NCI-H2196 (cell line): Measurements from ENCODE around the gene TXNRD1.
"Not testable (repeated sequence)": the region's sequence is repeated elsewhere in the genome, so short reads cannot be mapped to it uniquely, and the experiment has no call there.

Source experiments
- DNase-seq: peaks from one replicate; lab custom pipeline; 2025; ENCODE audit not compliant: unreplicated experiment; lab: John Stamatoyannopoulos, UW

TXNRD1 gene

DNA sequence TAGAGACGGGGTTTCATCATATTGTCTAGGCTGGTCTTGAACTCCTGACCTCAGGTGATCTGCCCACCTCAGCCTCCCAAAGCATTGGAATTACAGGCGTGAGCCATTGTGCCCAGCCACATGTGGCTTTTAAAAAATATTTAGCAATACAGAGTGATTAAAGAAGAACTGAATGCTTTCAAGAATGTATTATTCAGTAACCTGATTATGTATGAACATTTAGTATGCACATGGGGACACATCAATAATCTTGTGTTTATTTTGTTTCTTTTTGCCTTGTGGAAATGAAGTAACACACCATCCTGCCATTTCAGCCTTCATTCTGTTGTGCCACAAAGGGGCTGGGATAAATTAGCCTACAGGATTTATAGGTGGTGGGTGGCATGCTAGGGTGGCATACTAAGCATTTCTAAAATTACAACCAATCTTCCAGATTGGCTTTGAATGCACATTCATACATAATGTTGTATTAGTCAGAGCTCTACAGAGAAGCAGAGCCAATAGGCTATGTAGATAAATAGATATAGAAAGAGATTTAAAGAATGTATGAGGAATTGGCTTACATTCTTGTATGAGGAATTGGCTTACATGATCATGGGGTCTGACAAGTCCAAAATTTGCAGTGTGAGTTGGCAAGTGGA, 25.5 kb upstream of the TXNRD1 start:
- DNase-seq: no peak

DNA sequence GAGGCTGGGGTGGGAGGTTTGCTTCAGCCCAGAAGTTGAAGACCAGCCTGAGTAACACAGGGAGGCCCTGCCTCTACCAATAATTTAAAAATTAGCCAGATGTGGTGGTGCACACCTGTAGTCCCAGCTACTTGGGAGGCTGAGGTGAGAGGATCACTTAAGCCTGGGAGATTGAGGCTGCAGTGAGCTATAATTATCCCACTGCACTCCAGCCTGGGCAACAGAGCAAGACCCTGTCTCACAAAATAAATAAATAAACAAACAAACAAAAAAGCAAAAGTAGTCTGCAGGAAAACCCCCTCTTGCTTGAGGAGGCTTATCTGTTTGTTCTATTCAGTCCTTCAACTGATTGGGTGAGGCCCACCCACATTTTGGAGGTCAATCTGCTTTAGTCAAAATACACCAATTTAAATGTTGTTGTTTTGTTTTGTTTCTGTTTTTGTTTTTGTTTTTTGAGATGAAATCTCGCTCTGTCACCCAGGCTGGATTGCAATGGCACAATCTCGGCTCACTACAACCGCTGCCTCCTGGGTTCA, 24.9 kb upstream of the TXNRD1 start:
- DNase-seq: no peak

DNA sequence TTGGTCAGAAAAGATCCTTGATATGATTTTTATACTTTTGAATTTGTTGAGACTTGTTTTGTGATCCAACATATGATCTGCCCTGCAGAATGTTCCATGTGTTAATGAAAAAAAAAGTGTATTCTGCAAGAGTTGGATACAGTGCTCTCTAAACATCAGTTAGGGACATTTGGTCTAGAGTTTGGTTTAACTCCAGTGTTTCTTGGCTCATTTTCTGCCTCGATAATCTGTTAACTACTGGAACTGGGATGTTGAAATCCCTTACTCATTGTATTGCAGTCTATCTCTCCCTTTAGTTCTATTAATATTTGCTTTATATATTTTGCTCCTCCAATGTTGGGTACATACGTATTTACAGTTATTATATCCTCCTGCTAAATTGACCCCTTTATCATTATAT, 18.3 kb upstream of the TXNRD1 start:
- DNase-seq: no peak

DNA sequence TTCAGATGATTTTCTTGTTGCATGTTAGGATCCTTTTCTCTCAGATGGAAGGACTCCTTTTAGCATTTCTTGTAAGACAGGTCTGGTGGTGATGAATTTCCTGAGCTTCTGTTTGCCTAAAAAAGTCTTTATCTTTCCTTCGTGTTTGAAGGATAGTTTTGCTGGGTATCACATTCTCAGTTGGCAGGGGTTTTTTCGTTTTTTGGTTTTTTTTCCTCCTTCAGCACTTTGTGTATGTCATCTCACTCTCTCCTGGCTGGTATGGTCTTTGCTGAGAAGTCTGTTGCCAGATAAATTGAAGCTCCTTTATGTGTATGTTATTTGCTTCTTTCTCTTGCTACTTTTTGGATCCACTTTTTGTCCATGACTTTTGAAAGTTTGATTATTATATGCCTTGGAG, 15.6 kb upstream of the TXNRD1 start:
- no peak for DNase-seq

DNA sequence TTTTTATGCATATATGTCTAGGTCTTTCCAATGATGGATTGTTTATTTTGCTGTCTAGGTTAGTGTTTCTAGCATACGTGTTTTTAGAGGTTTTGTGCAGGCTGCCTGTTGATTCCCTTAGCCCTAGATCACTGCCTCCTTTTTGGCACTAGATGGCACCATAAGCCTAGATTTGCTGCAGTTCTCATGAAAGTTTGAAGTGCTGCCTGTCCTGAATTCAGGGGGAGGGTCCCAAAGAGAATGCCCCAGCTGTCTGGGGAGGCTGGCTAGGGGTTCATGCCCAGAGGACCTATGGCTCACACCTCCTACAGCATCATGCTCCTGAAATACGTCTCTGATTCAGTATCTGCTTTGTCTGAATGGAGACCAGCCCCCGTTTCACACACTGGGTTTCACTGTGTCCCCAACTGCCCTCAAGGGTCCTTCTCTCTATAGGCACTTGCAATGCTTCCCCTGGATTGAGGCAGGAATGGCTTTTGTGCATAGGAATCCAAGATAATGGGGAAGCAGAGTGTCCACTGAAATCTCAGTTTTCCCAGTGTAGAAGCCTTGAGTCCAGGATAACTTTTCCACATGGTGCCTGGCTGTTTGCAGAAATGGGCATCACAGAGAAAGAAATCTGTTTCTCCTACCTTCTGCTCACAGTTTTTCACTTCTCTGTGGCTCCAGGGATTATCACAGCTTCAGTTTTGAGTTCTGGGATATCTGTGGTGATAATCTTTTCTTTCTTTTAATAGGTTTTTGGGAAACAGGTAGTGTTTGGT, 14.2 kb upstream of the TXNRD1 start:
- DNase-seq: peak; percentile 43

DNA sequence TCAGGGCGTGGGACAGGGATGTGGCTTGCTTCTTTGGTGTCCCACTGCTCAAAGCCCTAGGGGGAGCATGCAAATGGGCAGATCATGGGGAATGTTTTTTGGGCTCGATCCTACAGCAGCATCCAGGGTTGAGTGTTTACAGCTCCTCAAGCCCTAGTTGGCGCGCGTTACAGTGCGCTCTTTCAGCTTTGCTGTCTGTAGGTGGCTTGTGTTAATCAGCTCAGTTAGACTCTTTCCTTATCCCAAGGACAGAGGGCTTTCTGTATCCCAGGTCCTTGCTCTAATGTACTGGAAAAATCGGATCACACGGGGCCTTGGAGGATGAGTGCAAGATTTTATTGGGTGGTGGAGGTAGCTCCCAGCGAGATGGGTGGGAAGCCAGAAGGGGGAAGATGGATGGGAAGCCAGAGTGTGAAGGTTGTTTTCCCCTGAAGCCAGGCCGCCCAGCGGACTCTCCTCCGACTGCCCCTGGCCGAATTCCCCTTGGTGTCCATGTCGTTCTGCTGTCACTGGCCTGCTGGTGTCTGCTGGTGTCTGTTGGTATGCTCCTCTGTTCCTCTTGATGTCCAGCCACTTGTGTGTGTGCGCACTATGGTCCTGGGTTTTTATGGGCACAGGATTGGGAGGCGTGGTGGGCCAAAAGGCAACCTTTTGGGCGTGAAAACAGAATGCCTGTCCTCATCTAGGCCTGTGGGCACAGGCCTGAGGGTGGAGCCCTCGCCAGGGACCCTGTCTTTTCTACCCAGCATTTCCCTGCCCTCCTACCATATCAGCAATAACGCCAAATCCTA, 10.7 kb upstream of the TXNRD1 start:
- DNase-seq: no peak

DNA sequence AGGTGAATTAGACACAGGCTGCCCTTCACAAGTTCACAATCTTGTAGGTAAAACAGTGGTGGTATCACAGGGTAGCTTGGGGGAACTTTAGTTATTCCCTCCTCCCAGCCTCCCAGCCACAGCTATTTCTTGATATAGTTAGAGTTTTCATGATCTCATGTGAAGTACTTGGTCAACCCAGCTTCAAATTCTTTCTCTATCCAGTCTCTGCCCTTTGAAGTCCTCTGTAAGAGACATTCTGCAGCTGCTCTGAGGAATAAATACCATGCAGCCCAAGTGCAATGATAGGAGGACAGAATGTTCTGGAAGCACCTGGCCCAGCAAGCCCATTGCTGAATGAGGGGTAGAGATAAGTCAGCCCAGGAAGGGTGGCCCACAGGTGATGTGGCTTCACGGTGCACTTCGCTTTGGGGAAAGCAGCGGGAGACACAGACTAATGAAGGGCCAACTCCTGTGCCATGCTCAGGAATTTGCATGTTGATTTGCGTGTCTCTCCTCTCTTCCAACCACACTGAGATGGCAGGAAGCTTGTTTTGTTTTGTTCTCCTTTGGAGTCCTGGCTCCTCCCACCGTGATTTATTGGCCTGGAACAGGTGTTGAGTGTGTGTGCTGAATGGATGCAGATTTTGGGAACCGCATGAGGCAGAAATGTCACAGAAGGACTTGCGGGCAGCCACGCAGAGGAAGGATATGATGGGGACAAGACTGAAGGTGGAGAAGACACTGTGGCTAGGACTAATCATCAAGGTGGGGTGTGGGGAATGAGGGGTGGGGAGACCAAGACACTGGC, 8.0 kb upstream of the TXNRD1 start:
- DNase-seq: no peak

DNA sequence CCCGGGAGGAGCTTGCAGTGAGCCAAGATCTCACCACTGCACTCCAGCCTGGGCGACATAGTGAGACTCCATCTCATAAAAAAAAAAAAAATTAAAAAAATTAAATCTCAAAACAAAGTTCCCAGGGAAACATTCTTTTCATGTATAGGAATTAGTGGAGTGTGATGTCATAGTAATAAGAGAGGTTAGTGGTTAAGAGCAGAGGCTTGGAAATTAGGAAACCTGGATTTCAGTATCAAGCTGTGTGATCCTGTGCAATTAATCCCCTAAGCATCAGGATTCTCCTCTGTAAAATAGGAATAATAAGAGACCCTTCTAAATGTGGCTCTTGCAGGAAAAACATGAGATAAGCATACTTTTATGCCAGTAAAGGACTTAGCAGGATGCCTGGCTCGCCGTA, 3.1 kb upstream of the TXNRD1 start:
- DNase-seq: no peak

DNA sequence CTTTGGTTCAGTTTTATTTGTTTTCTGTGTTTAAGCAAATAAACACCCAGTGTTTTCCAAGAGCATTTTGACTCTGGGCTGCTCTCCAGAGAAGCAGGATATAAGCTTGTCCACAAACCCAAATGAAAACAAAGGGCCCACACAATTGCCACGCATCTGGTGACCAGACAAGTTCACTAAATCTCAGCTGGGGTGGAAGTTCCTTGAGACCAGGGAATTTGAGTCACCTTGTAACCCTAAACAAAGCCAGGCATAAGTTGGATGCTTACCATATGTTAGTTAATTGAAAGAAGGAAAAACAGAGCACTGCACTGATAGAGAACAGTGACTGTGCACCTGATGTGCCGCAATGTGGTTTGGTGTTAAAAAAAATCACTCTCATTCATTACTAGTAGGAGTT, 1.6 kb upstream of the TXNRD1 start:
- peak; percentile 42 for DNase-seq

DNA sequence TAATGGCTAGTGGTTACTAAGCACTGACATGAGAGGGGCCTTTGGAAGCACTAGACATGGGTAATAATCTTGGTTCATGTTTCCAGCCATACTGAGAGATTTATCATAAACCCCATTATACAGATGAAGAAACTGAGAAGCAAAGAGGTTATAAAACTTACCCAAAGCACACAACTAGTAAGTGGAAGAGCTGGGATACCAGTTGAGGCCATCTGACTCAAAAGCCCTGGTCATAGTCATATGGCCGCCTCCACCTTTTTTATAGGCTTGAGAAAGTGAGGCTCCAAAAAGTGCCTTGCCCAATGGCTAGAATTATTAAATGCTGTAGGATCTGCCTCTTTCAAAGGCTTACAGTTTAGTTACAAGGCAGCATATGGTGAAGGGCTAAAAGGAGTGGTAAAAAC, 944 bp downstream of the TXNRD1 start:
- DNase-seq: no peak

DNA sequence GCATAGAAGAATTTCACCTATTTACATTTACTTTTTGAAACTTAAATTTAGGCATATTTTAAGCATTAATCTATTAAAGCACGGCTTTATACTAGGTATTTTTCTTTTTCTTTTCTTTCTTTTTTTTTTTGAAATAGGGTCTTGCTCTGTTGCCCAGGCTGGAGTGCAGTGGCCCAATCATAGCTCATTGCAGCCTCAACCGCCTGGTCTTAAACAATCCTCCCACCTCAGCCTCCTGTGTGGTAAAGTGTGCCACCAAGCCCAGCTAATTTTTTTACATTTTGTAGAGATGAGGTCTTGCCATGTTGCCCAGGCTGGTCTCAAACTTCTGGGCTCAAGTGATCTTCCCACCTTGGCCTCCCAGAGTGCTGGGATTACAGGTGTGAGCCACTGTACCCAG, 2.9 kb downstream of the TXNRD1 start:
- not testable (repeated sequence) for DNase-seq

DNA sequence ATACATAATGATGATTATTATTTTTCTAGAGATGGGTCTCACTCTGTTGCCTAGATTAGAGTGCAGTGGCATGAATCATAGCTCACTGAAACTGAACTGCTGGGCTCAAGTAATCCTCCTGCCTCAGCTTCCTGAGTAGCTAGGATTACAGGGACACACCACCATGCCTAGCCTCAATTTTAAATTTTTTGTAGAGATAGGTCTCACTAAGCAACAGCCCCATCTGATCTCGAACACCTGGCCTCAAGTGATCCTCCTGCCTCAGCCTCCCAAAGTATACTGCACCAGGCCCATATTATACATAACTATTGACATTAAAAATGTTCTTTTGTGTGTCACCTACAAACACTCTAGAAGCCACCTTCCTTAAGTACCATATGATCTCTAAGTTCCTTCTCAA, 3.4 kb downstream of the TXNRD1 start:
- no peak for DNase-seq

DNA sequence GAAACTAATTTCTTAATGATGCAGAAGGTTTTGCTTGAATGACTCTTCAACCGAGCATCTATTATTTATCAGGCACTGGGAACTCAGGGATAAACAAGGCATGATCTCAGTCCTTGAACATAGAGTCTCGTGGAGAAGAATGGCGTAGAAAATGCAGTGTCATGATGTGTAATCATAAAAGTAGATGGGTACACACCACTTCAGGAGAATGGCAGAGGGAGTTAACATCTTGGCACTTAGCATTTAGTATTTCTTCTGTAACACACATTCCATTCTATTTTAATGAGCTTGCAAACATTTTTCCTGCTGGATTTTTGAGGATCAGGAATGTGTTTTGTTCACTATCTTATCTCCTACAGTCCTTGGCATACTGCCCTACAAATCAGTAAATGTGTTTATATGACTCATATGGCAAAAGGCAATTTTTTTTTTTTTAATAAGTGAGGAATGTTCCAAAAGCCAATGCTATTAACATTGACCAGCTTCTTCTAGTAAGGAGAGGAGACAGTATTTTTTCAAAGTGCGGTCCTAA, 3.8 kb downstream of the TXNRD1 start:
- DNase-seq: peak; percentile 76

DNA sequence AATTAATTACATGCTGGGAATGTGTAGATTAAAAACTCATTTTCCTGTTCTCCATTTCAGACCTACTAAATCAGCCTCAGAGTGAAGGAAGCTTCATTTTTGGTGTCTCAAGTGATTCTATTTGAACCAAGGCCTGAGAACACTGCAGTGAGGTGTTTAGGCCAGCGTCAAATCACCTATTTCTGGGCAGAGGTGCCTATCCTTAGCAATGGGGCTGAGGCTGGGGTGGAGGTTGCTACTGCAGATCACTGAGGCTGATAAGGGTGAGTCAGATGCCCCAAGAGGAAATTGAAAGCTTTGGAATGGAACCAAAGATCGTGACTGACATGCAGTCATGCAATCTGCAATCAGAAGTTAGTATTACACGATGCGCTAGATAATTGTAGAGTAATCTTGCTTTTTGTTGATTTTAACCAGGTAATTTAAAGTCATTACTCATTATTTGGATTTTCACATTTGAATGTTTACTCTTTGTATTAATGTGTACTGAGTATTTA, 4.4 kb downstream of the TXNRD1 start:
- peak; percentile 74 for DNase-seq

DNA sequence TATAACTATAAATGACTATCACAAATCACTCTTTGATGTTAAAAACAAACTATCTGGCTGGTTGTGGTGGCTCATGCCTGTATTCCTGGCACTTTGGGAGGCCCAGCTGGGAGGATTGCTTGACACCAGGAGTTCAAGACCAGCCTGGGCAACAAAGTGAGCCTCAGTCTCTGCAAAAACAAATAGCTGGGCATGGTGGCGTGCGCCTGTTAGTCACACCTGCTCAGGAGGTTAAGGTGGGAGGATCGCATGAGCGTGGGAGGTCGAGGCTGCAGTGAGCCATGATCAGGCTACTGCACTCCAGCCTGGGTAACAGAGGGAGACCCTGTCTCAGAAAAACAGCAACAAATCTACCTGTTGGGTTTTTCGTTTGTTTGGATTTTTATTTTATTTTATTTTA, 5.4 kb downstream of the TXNRD1 start:
- DNase-seq: no peak

DNA sequence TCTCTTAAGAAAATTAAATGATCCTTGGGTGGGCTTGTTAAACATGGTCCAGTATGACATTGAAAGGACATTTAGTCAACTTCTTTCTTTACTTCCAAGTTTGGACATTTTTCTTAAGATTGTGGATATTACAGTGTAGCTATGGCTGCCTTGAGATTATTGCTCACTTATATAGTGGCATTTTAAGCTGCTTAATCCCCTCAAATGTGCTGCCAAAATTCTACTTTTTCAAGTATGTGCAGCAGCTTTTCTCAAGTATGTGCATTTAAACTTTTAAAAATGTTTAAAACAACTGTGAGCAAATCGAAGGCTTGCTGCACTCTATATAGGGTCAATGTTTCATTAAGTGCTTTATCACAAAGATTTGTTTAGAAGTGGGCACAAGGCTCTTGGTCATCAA, 7.4 kb downstream of the TXNRD1 start:
- DNase-seq: no peak

DNA sequence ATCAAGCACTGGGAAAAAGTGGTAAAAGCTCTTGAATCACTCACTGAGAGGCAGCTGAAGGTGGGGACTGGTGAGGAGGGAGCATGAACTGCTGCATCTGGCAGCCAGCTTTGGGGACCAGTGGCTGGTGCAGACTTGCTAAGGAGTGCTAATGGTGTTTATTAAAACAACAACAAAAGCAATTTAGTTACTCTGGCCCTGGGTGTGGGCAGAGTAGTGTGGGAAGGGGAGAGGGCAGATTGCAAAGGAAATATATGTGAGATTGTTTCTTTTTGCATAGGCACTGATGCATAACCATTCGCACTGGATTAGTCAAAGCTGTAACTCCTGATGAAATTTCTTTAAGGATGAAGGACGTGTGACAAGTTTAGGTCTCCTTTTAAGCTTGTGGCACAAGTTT, 8.1 kb downstream of the TXNRD1 start:
- no peak for DNase-seq

DNA sequence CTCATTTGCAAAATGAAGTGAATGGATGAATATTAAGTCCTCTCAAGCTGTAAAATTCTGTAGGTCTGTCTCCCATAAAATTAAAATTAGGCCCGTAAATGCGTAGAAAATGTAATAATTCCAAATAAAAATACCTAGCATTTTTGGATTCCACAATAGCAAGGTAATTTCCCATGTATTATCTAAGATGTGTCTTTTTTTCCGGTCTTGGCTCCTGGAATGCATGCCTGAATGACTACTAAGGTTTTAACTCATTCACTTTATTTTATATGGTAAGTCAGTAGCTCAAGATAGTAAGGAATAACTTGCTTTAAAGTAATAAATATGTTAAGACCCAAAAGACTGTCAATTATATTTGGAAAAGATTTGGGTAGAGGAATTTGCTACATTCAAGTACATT, 11.1 kb downstream of the TXNRD1 start:
- DNase-seq: no peak

DNA sequence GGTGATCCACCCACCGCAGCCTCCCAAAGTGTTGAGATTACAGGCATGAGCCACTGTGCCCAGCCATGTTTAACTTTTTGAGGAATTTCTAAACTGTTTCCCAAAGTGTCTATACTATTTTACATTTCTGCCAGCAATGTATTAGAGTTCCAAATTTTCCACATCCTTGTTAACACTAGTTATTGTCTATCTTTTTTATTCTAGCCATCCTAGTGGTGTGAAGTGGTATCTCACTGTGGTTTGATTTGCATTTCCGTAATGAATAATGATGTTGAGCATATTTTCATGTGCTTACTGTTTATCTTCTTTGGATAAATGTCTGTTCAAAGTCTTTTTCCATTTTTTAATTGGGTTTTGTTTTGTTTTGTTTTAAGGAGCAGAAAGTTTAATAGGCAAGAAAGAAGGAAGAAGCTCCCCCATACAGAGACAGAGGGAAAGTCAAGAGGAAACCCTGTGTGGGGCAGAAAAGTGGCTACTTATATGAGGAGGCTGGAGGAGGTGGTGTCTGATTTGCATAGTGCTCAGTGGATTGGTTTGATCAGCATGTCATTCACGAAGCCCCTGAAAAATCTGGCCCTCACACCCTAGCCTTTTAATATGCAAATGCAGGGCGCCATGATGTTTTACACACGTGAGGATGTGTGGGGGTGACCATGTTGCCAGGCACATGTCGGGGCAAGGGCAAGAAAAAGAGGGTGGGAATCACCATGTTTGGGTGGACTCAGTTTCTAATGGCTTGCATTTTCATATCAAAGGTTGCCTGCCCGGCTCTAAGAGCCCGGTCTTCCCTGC, 14.9 kb downstream of the TXNRD1 start:
- no peak for DNase-seq
